ENCODE data around the gene GLG1.

Gene GLG1

GRCh38 chr16:74608381-74608780 is 1.5 kb upstream of the GLG1 start:
- DNase-seq = no peak

- DNase-seq = no peak
Observed at GRCh38 chr16:74607962-74608356, 1.0 kb upstream of the GLG1 start.

GRCh38 chr16:74607310-74607961 is 522 bp upstream of the GLG1 start:
- DNase-seq = no peak

DNA sequence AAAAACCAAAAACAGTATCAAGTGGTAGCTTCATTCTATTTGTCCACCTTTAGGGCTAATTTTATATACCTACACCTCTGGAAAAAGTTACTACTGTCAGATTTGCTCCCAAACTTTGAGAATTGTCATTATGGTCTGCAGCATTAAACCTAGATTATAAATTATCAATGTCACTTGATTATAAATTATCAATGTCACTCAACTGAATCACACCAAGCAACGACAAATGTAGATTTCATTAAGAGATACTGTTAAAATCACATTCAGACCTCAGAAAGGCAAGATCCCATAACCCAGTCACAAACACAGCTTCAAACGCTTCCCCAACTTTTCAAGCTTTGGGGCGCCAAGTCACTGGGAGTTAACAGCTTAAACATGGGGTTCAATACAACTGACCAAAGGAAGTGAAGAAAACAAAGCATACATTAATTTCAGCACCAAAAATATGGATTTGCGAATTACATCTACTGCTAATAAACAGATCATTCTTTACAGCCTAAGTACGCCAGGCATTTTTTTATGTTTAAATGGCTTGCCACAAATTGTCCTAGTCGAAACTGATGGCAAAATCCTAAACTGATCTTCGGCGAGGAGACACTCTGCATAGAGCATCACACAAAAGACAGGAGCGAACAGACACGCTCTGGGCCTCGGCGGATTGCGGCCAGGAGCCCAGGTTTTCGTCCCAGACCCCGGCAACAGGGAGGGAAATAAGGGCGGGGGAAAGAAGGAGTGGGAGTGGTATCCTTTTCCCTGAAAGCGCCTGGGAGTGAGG is 981 bp downstream of the GLG1 start:
- no peak for DNase-seq

DNA sequence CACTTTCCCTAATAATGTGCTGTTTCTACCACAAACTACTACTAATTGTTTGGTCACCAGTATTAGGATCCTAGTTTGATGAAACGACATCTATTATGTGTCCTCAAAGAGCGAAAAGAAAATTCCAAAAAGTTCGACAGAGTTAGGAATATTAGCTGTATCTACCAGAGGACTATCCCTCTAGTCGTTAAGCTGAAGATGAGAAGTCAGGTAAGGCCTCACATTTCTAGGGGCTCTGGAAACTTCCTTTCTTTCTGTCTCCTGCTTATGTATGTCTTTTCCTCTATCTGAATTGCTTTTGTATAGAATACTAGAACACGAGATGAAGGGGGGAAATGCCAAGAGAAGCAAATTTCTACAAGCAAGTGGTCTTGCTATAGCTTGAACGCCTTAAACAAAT is 1.6 kb downstream of the GLG1 start:
- DNase-seq = no peak

DNA sequence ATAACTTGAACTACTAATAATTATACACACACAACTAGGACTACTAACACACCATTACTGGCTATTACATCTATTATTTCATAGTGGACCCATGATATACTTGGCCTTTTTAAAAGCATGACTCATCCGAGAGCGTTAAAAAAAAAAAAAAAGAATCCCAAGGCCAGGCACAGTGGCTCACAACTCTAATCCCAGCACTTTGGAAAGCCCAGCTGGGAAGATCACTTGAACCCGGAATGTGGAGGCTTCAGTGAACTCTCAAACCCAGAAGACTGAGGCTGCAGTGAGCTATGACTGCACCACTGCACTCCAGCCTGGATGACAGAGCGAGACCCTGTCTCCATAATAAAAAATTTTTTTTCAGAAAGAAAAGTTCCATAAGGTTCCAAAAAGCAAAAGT is 3.1 kb downstream of the GLG1 start:
- DNase-seq = no peak

DNA sequence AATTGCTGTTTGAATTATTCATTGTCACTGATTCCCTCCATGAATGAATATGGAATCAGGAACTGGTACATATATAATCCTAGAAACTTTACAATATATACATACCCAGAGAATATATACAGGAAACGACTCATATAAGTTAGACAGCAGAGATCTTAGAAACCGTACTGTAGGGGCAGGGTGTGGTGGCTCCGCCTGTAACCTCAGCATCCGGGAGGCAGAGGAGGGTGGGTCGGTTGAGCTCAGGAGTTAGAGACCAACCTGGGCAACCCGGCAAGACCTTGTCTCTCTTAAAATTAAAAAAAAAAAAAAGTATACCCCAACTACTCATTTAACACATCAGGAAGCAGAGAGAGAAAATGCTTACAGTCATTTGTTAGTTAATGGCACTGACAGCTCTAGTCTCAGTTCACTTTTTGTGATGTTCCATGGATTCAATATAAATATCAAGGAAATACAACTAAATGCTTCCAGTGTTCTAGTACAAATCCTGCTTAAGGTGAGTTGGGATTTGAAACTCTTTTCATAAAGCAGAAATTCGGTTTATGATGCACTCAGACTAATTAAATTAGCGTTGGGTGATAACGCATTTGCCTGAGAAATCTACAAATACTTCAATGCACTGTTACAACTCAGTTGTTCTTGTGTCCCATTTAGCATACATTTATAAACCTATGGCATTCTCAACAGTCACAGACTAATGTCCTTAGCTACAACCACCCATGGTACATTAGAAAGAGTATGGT is 5.6 kb downstream of the GLG1 start:
- no peak for DNase-seq

GRCh38 chr16:74596586-74596985 is 10.3 kb downstream of the GLG1 start:
- DNase-seq = no peak

- no peak for DNase-seq
Observed at GRCh38 chr16:74592847-74593246, 14.1 kb downstream of the GLG1 start.

GRCh38 chr16:74591876-74592650 is 14.9 kb downstream of the GLG1 start:
- no peak for DNase-seq

DNA sequence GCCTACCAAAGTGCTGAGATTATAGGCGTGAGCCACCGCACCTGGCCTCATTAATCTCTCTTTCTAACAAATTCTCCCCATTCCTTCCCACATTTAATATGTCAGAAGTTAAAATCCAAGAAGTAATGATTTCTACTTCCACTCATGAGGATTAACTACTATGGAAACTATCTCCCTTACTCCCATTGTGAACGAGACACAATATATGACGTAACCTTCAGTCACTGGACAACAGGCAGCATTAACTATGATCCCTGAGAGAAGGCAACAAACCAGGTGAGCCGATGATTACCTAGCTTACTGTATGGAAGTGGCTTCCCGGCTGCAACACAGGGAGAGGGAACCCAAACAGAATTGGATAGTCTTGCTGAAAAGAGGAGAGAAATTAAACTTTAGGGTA is 20.0 kb downstream of the GLG1 start:
- no peak for DNase-seq

GRCh38 chr16:74585846-74586443 is 21.0 kb downstream of the GLG1 start:
- no peak for DNase-seq

DNA sequence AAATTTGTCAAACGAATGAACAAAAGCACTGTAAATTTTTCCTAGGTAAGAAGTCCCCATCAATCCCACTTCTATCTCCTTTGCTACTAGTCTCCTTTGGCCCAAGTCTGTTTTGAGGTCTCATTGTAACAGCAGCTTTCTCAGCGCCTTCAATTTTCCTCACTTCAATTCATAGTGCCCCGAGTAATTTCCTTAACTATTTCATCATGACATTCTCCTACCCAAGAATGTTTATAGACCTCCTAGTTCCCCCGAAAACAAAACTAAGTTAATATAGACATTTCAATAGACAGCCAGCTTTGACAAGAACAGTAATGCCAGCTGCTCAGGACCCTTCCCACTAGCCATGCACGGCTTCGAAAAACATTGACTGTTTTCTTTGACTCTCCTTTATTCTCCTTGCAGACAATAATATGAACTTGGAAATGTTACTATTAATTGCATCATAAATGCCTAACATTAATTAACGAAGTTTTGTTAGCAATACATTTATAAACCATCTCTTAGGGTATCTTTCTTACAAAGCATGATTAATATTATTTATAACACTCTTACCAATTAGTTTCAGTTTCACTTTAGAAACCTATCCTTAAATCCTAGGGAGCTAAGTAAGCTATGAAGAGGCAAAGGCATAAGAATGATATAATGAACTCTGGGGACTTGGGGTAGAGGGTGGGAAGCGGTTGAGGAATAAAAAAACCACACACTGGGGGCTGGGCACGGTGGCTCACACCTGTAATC is 22.8 kb downstream of the GLG1 start:
- no peak for DNase-seq

DNA sequence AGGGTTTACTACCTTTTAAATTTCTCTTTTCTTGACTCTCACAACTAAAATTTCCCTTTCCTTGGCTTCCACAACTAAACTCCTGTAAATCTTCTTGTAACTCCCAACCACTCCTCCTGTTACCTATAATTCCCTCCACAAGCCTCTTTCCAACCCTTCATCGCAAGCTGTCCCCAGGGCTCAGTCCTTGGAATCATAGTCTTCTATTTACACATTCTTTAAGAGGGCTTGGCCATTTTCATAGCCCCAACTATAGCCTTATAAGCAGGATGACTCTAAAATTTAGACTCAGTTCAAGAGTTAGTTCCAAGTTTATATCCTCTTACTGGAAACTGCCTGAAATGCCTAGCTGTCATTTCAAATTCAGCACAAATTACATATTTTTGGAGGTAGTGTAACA is 23.9 kb downstream of the GLG1 start:
- no peak for DNase-seq

DNA sequence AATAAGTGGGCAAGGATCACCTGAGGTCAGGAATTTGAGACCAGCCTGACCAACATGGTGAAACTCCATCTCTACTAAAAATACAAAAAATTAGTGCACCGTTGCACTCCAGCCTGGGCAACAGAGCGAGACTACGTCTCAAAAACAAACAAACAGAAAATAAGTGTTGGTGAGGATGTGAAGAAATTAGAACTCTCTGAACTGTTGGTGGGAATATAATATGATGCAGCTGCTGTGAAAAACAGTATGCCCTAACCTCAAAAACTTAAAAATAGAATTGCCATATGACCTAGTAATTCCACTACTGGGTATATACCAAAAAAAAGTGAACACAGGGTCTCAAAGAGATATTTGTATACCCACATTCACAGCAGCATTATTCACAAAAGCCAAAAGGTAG is 26.1 kb downstream of the GLG1 start:
- no peak for DNase-seq

DNA sequence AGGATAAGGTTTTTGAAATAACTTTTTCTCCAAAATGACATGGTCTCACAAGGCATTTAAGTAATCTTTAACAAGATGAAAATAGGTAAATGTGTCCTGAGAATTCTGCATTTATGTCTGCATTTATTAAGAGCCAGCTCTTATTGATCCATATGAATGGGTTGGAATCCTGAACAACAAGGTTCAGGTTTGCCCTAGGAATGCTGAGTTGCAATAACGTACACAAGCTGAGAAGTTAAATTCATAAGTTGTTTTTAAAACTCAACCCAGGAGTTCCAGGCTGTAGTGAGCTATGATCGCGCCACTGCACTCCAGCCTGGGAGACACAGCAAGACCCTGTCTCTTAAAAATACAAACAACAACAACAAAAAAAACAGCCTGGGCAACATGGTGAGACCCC is 28.1 kb downstream of the GLG1 start:
- no peak for DNase-seq

GRCh38 chr16:74578433-74578832 is 28.5 kb downstream of the GLG1 start:
- DNase-seq = no peak

DNA sequence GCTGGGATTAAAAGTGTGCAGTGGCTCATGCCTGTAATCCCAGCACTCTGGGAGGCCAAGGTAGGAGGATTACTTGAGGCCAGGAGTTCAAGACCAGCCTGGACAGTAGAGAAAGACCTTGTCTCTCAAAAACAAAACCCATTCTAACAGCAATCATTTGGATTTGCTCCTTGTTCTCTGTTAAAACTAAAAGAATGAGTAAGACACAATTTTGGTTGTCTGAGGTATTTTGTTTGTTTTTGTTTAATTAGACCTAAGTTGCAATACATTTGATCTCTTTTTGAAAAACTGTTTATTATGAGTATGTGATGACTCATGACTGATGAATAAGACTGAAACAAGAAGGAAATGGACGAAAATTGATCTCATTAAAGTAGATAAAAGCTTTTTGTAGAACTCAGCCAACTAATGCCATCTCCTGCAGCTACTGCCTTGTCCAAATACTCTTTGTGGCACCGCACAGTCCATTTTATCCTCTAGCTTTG is 29.0 kb downstream of the GLG1 start:
- DNase-seq = no peak

DNA sequence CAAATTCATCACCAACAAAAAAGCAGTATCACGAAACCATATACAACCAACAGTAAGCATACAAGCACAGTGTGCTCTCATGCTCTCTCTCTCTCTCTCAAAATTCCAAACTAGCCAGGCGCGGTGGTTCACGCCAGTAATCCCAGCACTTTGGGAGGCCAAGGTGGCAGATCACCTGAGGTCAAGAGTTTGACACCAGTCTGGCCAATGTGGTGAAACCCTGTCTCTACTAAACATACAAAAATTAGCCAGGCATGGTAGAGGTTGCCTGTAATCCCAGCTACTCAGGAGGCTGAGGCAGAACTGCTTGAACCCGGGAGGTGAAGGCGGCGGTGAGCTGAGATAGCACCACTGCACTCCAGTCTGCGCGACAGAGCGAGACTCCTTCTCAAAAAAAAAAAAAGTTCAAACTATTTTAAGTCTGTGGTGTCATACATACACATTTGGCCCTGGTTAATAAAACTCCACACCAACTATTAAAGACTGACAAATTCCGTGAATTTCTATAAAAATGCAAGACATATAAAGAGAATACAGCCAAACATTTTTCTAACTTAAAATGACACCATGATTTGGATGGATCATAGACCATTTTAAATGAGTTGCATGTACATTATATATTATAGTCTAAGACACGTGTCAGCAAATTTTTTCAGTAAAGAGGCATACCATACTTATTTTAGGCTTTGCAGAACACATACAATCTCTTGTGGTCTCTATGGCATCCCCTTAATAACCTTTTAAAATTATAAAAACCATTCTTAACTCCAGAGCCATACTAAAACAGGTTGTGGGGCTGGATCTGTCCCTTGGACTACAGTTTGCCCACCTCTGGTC is 30.9 kb downstream of the GLG1 start:
- no peak for DNase-seq

DNA sequence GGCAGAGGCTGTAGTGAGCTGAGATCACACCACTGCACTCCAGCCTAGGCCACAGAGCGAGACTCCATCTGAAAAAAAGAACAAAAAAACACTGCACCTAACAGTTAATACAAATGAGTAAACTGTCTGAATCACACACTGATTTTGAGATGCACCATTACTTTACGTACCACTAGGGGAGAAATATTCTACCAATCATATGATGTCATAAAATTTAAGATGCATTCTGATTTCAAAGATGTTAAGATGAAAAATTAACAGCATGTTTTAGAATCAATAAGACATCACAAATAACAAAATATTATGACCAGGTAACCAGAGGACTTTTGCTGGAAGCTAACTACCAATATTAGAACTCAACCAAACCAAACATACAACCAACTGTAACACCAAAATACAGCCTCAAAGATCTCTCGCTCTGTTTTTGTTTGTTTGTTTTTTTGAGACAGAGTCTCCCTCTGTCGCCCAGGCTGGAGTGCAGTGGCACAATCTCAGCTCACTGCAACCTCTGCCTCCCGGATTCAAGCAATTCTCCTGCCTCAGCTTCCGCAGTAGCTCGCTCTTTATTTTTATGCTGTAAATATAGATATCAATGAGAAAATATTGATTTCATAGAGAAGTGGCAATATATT is 31.6 kb downstream of the GLG1 start:
- no peak for DNase-seq

DNA sequence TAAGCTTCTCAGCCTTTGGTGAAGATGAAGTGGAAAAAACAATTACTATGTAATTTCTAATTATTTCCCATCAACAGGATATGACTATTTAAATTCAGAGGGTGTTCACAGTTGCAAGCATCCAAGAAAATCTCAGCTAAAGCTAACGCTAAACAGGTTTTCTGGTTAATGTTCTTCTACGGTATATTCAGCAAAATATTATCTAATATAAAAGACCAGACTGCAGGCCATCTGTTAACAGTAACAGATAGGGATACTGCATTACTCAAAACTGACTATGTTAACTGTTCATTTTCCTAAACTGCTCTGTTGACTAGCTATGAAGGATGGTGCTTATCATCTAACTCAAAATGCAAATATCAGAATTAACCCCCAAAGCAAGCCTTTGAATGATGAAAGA is 32.8 kb downstream of the GLG1 start:
- DNase-seq = no peak
